GM23338 (cell line): Measurements from ENCODE around the gene ZBTB7A. TPM values are rescaled to one million over a fixed set of nuclear protein-coding genes. Genes with fewer than 3 reads are reported as not detected.

Experiments
- ATAC-seq: fragments of 200-7000 bp; cut with Tn5 transposase; 3 replicates; pipeline ENCODE4 v1.9.1; 2020
- DNase-seq: peaks from one replicate; pipeline ENCODE4 v3.0.0-alpha.2; 2015; ENCODE audit warnings: low spot score
- H2AFZ ChIP-seq: fragments of 200-600 bp; sonication (generic); 2 replicates; pipeline ENCODE4 v1.8.0; 2016; ENCODE audit warnings: antibody characterized with exemption, mild to moderate bottlenecking, moderate library complexity
- H3F3A ChIP-seq: fragments of 200-600 bp; sonication (generic); replicated peaks from 2 replicates; pipeline ENCODE4 v1.8.0; 2017; ENCODE audit warnings: antibody characterized with exemption, mixed run types, low read depth
- H3K27ac ChIP-seq: fragments of 200-600 bp; sonication (generic); 2 replicates; pipeline ENCODE4 v1.6.1; 2016; ENCODE audit warnings: low read depth
- H3K27me3 ChIP-seq: fragments of 200-600 bp; sonication (generic); 2 replicates; pipeline ENCODE4 v1.8.0; 2016; ENCODE audit warnings: mild to moderate bottlenecking, mixed run types, moderate library complexity; ENCODE audit not compliant: insufficient read depth
- H3K36me3 ChIP-seq: fragments of 200-600 bp; sonication (generic); 2 replicates; pipeline ENCODE4 v1.8.0; 2016; ENCODE audit warnings: mild to moderate bottlenecking; ENCODE audit not compliant: insufficient read depth
- H3K4me1 ChIP-seq: fragments of 200-600 bp; sonication (generic); 2 replicates; pipeline ENCODE4 v1.8.0; 2016; ENCODE audit warnings: mild to moderate bottlenecking, moderate library complexity; ENCODE audit not compliant: insufficient read depth
- H3K4me2 ChIP-seq: fragments of 200-600 bp; sonication (generic); 2 replicates; pipeline ENCODE4 v1.7.1; 2017; ENCODE audit warnings: mixed run types
- H3K4me3 ChIP-seq: fragments of 200-600 bp; sonication (generic); 2 replicates; pipeline ENCODE4 v1.6.1; 2016; ENCODE audit warnings: mixed run types
- H3K79me2 ChIP-seq: fragments of 200-600 bp; sonication (generic); replicated peaks from 2 replicates; pipeline ENCODE4 v1.8.0; 2017; ENCODE audit warnings: mild to moderate bottlenecking; ENCODE audit not compliant: insufficient read depth
- H3K9me2 ChIP-seq: fragments of 200-600 bp; sonication (generic); 2 replicates; pipeline ENCODE4 v1.8.0; 2017; ENCODE audit not compliant: insufficient read depth
- H4K20me1 ChIP-seq: fragments of 200-600 bp; sonication (generic); replicated peaks from 2 replicates; pipeline ENCODE4 v1.8.0; 2017; ENCODE audit warnings: mild to moderate bottlenecking; ENCODE audit not compliant: insufficient read depth
- H3K27ac Mint-ChIP-seq: 2 replicates; pipeline ENCODE4 v1.8.0; 2020; ENCODE audit warnings: inconsistent platforms, mild to moderate bottlenecking, moderate library complexity, mixed read lengths
- H3K27me3 Mint-ChIP-seq: 3 replicates; pipeline ENCODE4 v1.8.0; 2022; ENCODE audit warnings: low read depth, mild to moderate bottlenecking, moderate library complexity, mixed read lengths, inconsistent platforms; ENCODE audit not compliant: insufficient read depth, poor library complexity
- H3K36me3 Mint-ChIP-seq: 3 replicates; pipeline ENCODE4 v1.8.0; 2021; ENCODE audit warnings: low read depth, mild to moderate bottlenecking, inconsistent platforms, moderate library complexity, mixed read lengths
- H3K4me1 Mint-ChIP-seq: 3 replicates; pipeline ENCODE4 v1.8.0; 2020; ENCODE audit warnings: mild to moderate bottlenecking, inconsistent platforms, mixed read lengths
- H3K4me3 Mint-ChIP-seq: 3 replicates; pipeline ENCODE4 v1.8.0; 2021; ENCODE audit warnings: moderate library complexity, mild to moderate bottlenecking, inconsistent platforms, mixed read lengths
- H3K9me3 Mint-ChIP-seq: 3 replicates; pipeline ENCODE4 v1.8.0; 2020; ENCODE audit warnings: moderate library complexity, mild to moderate bottlenecking, inconsistent platforms, mixed read lengths
- CREB1 ChIP-seq: fragments of 250-450 bp; sonication (Bioruptor Pico); IDR thresholded peaks from 2 replicates; pipeline ENCODE4 v1.5.0; 2020; ENCODE audit warnings: low read depth, mild to moderate bottlenecking, moderate library complexity
- CTCF ChIP-seq, 2 experiments: fragments of 200-600 bp in 1 of 2; sonication (generic) in 1 of 2; conservative IDR thresholded peaks; 2 replicates each; pipeline versions ENCODE4 v1.5.1 to v1.6.1; 2016 to 2017; ENCODE audit warnings: antibody characterized with exemption in 2 of 2, low read depth in 2 of 2, mild to moderate bottlenecking in 2 of 2, moderate library complexity in 1 of 2
- ETS1 ChIP-seq: IDR thresholded peaks from 2 replicates; pipeline ENCODE4 v1.6.1; 2016; ENCODE audit warnings: antibody characterized with exemption
- EZH2 ChIP-seq: fragments of 200-600 bp; sonication (generic); IDR thresholded peaks from one replicate; pipeline ENCODE4 v1.8.0; 2017; ENCODE audit warnings: antibody characterized with exemption, mild to moderate bottlenecking, low read depth; ENCODE audit not compliant: unreplicated experiment
- EZH2phosphoT487 ChIP-seq: fragments of 200-600 bp; sonication (generic); IDR thresholded peaks from one replicate; pipeline ENCODE4 v1.8.1; 2018; ENCODE audit warnings: antibody characterized with exemption; ENCODE audit not compliant: unreplicated experiment
- JUNB ChIP-seq: IDR thresholded peaks from one replicate; pipeline ENCODE4 v1.6.1; 2016; ENCODE audit warnings: antibody characterized with exemption; ENCODE audit not compliant: unreplicated experiment
- NANOG ChIP-seq: IDR thresholded peaks from 2 replicates; pipeline ENCODE4 v1.6.1; 2016; ENCODE audit warnings: antibody characterized with exemption, borderline replicate concordance
- POLR2AphosphoS5 ChIP-seq: IDR thresholded peaks from 2 replicates; pipeline ENCODE4 v1.6.1; 2016; ENCODE audit warnings: antibody characterized with exemption, low read depth
- STAT1 ChIP-seq: IDR thresholded peaks from one replicate; pipeline ENCODE4 v1.6.1; 2016; ENCODE audit warnings: antibody characterized with exemption; ENCODE audit not compliant: unreplicated experiment
- ZNF114 ChIP-seq: fragments of 250-450 bp; sonication (Bioruptor Pico); IDR thresholded peaks from 2 replicates; pipeline ENCODE4 v1.5.0; 2020; ENCODE audit warnings: mild to moderate bottlenecking, moderate library complexity
- ZNF331 ChIP-seq: fragments of 250-450 bp; sonication (Bioruptor Pico); IDR thresholded peaks from 2 replicates; pipeline ENCODE4 v1.5.0; 2020; ENCODE audit warnings: low read depth, mild to moderate bottlenecking, moderate library complexity
- polyA plus RNA-seq: library from polyadenylated mRNA; unstranded; fragments of >200 nt; fragmentation: Nextera tagmentation; extraction: Ambion mirVana; gene quantifications from 2 replicates; pipeline ENCODE4 v1.2.1, GENCODE V29; 2016
- total RNA-seq: library from RNA; depleted of rRNA; stranded (reverse); fragments of >200 nt; shearing (Covaris generic); gene quantifications from 2 replicates; pipeline ENCODE4 v1.2.3, GENCODE V29; 2014
- TF ChIP-seq, protein P1 (sequence below): fragments of 250-450 bp; sonication (Bioruptor Pico); IDR thresholded peaks from 2 replicates; pipeline ENCODE4 v1.5.0; 2020; ENCODE audit warnings: mild to moderate bottlenecking, moderate library complexity
- TF ChIP-seq, protein P2 (sequence below): IDR thresholded peaks from one replicate; pipeline ENCODE4 v1.6.1; 2018; ENCODE audit warnings: antibody characterized with exemption; ENCODE audit not compliant: unreplicated experiment

The ZBTB7A gene
- total and polyA plus RNA-seq, 2 experiments from 2014 or later = 9.5 to 35.0 TPM

- no peak overlapping the region for H3K4me3 ChIP-seq
- no peak overlapping the region for H2AFZ ChIP-seq
- H3K27me3 Mint-ChIP-seq = peaks cover 5% of the 10 kb centered on the region
- H3K27ac Mint-ChIP-seq = no peak overlapping the region
- H3K4me1 Mint-ChIP-seq = no peaks in the 10 kb centered on the region
- no peaks in the 10 kb centered on the region for H3K79me2 ChIP-seq
- no peaks in the 10 kb centered on the region; the same call in 1 of the 2 replicates for H4K20me1 ChIP-seq
- H3K36me3 Mint-ChIP-seq = peaks cover 26% of the 10 kb centered on the region
- no peaks in the 10 kb centered on the region for H3K9me3 Mint-ChIP-seq
- TF ChIP-seq STAT1 (no peak), NANOG (no peak), CREB1 (CRISPR knock-in tag) (no peak), POLR2AphosphoS5 (no peak), ZNF331 (CRISPR knock-in tag) (no peak), EZH2 (no peak), ETS1 (no peak), JUNB (no peak), CTCF (conservative IDR thresholded peaks at IDR 0.05; ENCODE audit: low read depth in 2 of 2) (no peak), EZH2phosphoT487 (no peak), ZNF114 (no peak)
- TF ChIP-seq, protein P1, sequence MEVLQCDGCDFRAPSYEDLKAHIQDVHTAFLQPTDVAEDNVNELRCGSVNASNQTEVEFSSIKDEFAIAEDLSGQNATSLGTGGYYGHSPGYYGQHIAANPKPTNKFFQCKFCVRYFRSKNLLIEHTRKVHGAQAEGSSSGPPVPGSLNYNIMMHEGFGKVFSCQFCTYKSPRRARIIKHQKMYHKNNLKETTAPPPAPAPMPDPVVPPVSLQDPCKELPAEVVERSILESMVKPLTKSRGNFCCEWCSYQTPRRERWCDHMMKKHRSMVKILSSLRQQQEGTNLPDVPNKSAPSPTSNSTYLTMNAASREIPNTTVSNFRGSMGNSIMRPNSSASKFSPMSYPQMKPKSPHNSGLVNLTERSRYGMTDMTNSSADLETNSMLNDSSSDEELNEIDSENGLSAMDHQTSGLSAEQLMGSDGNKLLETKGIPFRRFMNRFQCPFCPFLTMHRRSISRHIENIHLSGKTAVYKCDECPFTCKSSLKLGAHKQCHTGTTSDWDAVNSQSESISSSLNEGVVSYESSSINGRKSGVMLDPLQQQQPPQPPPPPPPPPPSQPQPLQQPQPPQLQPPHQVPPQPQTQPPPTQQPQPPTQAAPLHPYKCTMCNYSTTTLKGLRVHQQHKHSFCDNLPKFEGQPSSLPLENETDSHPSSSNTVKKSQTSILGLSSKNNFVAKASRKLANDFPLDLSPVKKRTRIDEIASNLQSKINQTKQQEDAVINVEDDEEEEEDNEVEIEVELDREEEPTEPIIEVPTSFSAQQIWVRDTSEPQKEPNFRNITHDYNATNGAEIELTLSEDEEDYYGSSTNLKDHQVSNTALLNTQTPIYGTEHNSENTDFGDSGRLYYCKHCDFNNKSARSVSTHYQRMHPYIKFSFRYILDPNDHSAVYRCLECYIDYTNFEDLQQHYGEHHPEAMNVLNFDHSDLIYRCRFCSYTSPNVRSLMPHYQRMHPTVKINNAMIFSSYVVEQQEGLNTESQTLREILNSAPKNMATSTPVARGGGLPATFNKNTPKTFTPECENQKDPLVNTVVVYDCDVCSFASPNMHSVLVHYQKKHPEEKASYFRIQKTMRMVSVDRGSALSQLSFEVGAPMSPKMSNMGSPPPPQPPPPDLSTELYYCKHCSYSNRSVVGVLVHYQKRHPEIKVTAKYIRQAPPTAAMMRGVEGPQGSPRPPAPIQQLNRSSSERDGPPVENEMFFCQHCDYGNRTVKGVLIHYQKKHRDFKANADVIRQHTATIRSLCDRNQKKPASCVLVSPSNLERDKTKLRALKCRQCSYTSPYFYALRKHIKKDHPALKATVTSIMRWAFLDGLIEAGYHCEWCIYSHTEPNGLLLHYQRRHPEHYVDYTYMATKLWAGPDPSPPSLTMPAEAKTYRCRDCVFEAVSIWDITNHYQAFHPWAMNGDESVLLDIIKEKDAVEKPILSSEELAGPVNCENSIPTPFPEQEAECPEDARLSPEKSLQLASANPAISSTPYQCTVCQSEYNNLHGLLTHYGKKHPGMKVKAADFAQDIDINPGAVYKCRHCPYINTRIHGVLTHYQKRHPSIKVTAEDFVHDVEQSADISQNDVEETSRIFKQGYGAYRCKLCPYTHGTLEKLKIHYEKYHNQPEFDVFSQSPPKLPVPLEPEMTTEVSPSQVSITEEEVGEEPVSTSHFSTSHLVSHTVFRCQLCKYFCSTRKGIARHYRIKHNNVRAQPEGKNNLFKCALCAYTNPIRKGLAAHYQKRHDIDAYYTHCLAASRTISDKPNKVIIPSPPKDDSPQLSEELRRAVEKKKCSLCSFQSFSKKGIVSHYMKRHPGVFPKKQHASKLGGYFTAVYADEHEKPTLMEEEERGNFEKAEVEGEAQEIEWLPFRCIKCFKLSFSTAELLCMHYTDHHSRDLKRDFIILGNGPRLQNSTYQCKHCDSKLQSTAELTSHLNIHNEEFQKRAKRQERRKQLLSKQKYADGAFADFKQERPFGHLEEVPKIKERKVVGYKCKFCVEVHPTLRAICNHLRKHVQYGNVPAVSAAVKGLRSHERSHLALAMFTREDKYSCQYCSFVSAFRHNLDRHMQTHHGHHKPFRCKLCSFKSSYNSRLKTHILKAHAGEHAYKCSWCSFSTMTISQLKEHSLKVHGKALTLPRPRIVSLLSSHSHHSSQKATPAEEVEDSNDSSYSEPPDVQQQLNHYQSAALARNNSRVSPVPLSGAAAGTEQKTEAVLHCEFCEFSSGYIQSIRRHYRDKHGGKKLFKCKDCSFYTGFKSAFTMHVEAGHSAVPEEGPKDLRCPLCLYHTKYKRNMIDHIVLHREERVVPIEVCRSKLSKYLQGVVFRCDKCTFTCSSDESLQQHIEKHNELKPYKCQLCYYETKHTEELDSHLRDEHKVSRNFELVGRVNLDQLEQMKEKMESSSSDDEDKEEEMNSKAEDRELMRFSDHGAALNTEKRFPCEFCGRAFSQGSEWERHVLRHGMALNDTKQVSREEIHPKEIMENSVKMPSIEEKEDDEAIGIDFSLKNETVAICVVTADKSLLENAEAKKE = no peak
- TF ChIP-seq, protein P2, sequence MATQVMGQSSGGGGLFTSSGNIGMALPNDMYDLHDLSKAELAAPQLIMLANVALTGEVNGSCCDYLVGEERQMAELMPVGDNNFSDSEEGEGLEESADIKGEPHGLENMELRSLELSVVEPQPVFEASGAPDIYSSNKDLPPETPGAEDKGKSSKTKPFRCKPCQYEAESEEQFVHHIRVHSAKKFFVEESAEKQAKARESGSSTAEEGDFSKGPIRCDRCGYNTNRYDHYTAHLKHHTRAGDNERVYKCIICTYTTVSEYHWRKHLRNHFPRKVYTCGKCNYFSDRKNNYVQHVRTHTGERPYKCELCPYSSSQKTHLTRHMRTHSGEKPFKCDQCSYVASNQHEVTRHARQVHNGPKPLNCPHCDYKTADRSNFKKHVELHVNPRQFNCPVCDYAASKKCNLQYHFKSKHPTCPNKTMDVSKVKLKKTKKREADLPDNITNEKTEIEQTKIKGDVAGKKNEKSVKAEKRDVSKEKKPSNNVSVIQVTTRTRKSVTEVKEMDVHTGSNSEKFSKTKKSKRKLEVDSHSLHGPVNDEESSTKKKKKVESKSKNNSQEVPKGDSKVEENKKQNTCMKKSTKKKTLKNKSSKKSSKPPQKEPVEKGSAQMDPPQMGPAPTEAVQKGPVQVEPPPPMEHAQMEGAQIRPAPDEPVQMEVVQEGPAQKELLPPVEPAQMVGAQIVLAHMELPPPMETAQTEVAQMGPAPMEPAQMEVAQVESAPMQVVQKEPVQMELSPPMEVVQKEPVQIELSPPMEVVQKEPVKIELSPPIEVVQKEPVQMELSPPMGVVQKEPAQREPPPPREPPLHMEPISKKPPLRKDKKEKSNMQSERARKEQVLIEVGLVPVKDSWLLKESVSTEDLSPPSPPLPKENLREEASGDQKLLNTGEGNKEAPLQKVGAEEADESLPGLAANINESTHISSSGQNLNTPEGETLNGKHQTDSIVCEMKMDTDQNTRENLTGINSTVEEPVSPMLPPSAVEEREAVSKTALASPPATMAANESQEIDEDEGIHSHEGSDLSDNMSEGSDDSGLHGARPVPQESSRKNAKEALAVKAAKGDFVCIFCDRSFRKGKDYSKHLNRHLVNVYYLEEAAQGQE = no peak
- no peaks in the 10 kb centered on the region for H3K27me3 ChIP-seq
- no peak overlapping the region for H3K4me3 Mint-ChIP-seq
- no peak for DNase-seq
- H3K27ac ChIP-seq = no peak overlapping the region
- ATAC-seq = no peak
- 0 out of 2 replicates have a peak, but pooled peaks cover 5% of the 10 kb centered on the region for H3F3A ChIP-seq
- no peaks in the 10 kb centered on the region for H3K36me3 ChIP-seq
- H3K9me2 ChIP-seq = no peaks in the 10 kb centered on the region
- H3K4me1 ChIP-seq = no peaks in the 10 kb centered on the region
- no peak overlapping the region for H3K4me2 ChIP-seq
These were observed 27.6 kb upstream of the ZBTB7A start for GRCh38 chr19:4094291-4094690.
